HCT116 (cell line): ENCODE results near the gene GNAT2. TPM values are rescaled to one million over a fixed set of nuclear protein-coding genes. Genes with fewer than 3 reads are reported as not detected.

Experiments
- ATAC-seq: fragments of 200-7000 bp; cut with Tn5 transposase; 2 replicates; pipeline ENCODE4 v1.9.1; 2020; ENCODE audit warnings: mild to moderate bottlenecking, moderate library complexity
- BruUV-seq: library from RNA; stranded (reverse); fragments of 400-500 nt; replicated peaks from 2 replicates; lab custom pipeline; 2021; lab: Mats Ljungman, UMichigan
- CTCF ChIA-PET: fragments of 300-600 bp; sonication (Branson Sonifier 250); formaldehyde crosslinking; loops from one replicate; lab custom pipeline; 2021; ENCODE audit warnings: antibody characterized with exemption; lab: Charles Lee
- POLR2A ChIA-PET: fragments of 300-600, 350-600 bp; sonication (Branson Sonifier 250); formaldehyde crosslinking; loops from one replicate; lab custom pipeline; 2021; ENCODE audit warnings: antibody characterized with exemption; lab: Charles Lee
- RAD21 ChIA-PET, 2 experiments: fragments of 300-600 bp; sonication (Branson Sonifier 250); formaldehyde crosslinking; loops; one replicate each; lab custom pipeline; 2023; ENCODE audit warnings: low total read pairs in 2 of 2; ENCODE audit not compliant: uncharacterized antibody in 2 of 2, unreplicated experiment in 2 of 2, low non-redundant PET in 1 of 2; lab: Charles Lee
- DNase-seq: peaks from one replicate; pipeline ENCODE4 v3.0.0-alpha.2; 2010; ENCODE audit warnings: low read depth, low spot score
- H2AFZ ChIP-seq: fragments of 200-600 bp; shearing (Covaris generic), sonication (generic); 2 replicates; pipeline ENCODE4 v1.6.1; 2017; ENCODE audit warnings: low read depth, mixed run types, mixed read lengths, antibody characterized with exemption, low read length; ENCODE audit not compliant: poor library complexity, severe bottlenecking
- H3K27ac ChIP-seq: 2 replicates; pipeline ENCODE4 v1.5.1; 2012; ENCODE audit warnings: low read depth, low read length
- H3K27me3 ChIP-seq: fragments of 200-600 bp; sonication (generic); 2 replicates; pipeline ENCODE4 v1.6.1; 2016; ENCODE audit warnings: mixed run types, low read length, mixed read lengths; ENCODE audit not compliant: insufficient read depth
- H3K36me3 ChIP-seq, 2 experiments: fragments of 200-500 bp in 1 of 2; fragments of 200-600 bp in 1 of 2; sonication (Bioruptor generic) in 1 of 2; sonication (generic) in 1 of 2; 2 replicates each; pipeline versions ENCODE4 v1.5.1 to v1.6.1; 2014 to 2016; ENCODE audit warnings: low read length in 2 of 2, inconsistent platforms in 1 of 2, mixed read lengths in 1 of 2, mixed run types in 1 of 2; ENCODE audit not compliant: insufficient read depth in 2 of 2, control insufficient read depth in 1 of 2
- H3K4me1 ChIP-seq, 2 experiments: fragments of 200-600 bp in 1 of 2; sonication (generic) in 1 of 2; 2 replicates each; pipeline versions ENCODE4 v1.5.1 to v1.6.1; 2012 to 2017; ENCODE audit warnings: low read length in 2 of 2, inconsistent platforms in 1 of 2, mild to moderate bottlenecking in 1 of 2, mixed read lengths in 1 of 2, mixed run types in 1 of 2, moderate library complexity in 1 of 2; ENCODE audit not compliant: insufficient read depth in 2 of 2, control insufficient read depth in 1 of 2
- H3K4me2 ChIP-seq: fragments of 200-600 bp; sonication (generic); 2 replicates; pipeline ENCODE4 v1.6.1; 2017; ENCODE audit warnings: mixed run types, low read length, mixed read lengths
- H3K4me3 ChIP-seq, 2 experiments: fragments of 200-600 bp in 1 of 2; sonication (generic) in 1 of 2; replicated peaks in 1 of 2; 2 replicates each; pipeline ENCODE4 v1.5.1; 2011 to 2016; ENCODE audit warnings: low read length in 2 of 2, control low read depth in 1 of 2, low read depth in 1 of 2, mild to moderate bottlenecking in 1 of 2, mixed read lengths in 1 of 2, mixed run types in 1 of 2
- H3K79me2 ChIP-seq: fragments of 200-600 bp; sonication (generic); 2 replicates; pipeline ENCODE4 v1.6.1; 2017; ENCODE audit warnings: mild to moderate bottlenecking, mixed run types, low read length, moderate library complexity, mixed read lengths; ENCODE audit not compliant: insufficient read depth
- H3K9ac ChIP-seq: fragments of 200-600 bp; sonication (generic); 2 replicates; pipeline ENCODE4 v1.6.1; 2016; ENCODE audit warnings: low read length, mixed read lengths
- H3K9me2 ChIP-seq: fragments of 200-600 bp; sonication (generic), shearing (Covaris generic); 2 replicates; pipeline ENCODE4 v1.6.1; 2017; ENCODE audit warnings: mixed run types, mild to moderate bottlenecking, moderate library complexity; ENCODE audit not compliant: insufficient read depth
- H3K9me3 ChIP-seq, 2 experiments: fragments of 200-500 bp in 1 of 2; fragments of 200-600 bp in 1 of 2; sonication (Bioruptor generic) in 1 of 2; sonication (generic) in 1 of 2; 2 replicates each; pipeline ENCODE4 v1.6.1; 2014 to 2017; ENCODE audit warnings: low read length in 2 of 2, mixed read lengths in 2 of 2, inconsistent platforms in 1 of 2, low read depth in 1 of 2, mild to moderate bottlenecking in 1 of 2, mixed run types in 1 of 2, moderate library complexity in 1 of 2; ENCODE audit not compliant: control insufficient read depth in 1 of 2, insufficient read depth in 1 of 2
- H4K20me1 ChIP-seq: fragments of 200-600 bp; sonication (generic), shearing (Covaris generic); 2 replicates; pipeline ENCODE4 v1.6.1; 2017; ENCODE audit warnings: mixed run types, mild to moderate bottlenecking, moderate library complexity; ENCODE audit not compliant: insufficient read depth
- CBX3 ChIP-seq: IDR thresholded peaks from 2 replicates; pipeline ENCODE4 v1.6.1; 2012; ENCODE audit warnings: low read depth
- CEBPB ChIP-seq: IDR thresholded peaks from 2 replicates; pipeline ENCODE4 v1.6.1; 2012; ENCODE audit warnings: low read depth
- ELF1 ChIP-seq: IDR thresholded peaks from 2 replicates; pipeline ENCODE4 v1.6.1; 2012; ENCODE audit warnings: low read depth, borderline replicate concordance
- EZH2phosphoT487 ChIP-seq: fragments of 200-600 bp; IDR thresholded peaks from 2 replicates; pipeline ENCODE4 v1.6.1; 2018; ENCODE audit warnings: antibody characterized with exemption, borderline replicate concordance
- FOSL1 ChIP-seq: IDR thresholded peaks from 2 replicates; pipeline ENCODE4 v1.6.1; 2012; ENCODE audit warnings: low read depth
- JUND ChIP-seq: IDR thresholded peaks from 2 replicates; pipeline ENCODE4 v1.6.1; 2012
- POLR2AphosphoS5 ChIP-seq: IDR thresholded peaks from 2 replicates; pipeline ENCODE4 v1.6.1; 2011; ENCODE audit warnings: mild to moderate bottlenecking, low read depth, low read length, moderate library complexity
- SIN3A ChIP-seq: IDR thresholded peaks from 2 replicates; pipeline ENCODE4 v1.6.1; 2012; ENCODE audit warnings: low read depth
- SRF ChIP-seq: IDR thresholded peaks from 2 replicates; pipeline ENCODE4 v1.6.1; 2012; ENCODE audit warnings: low read depth
- TCF7L2 ChIP-seq: IDR thresholded peaks from 2 replicates; pipeline ENCODE4 v1.7.0; 2011; ENCODE audit warnings: borderline replicate concordance, inconsistent platforms; ENCODE audit not compliant: insufficient read depth, insufficient read length; ENCODE audit errors: extremely low read depth
- YY1 ChIP-seq: IDR thresholded peaks from 2 replicates; pipeline ENCODE4 v1.6.1; 2011; ENCODE audit warnings: low read length, low read depth, moderate library complexity, mild to moderate bottlenecking; ENCODE audit not compliant: insufficient replicate concordance; ENCODE audit errors: extremely low read depth
- ZBTB33 ChIP-seq: IDR thresholded peaks from 2 replicates; pipeline ENCODE4 v1.6.1; 2011; ENCODE audit warnings: mild to moderate bottlenecking, low read length, moderate library complexity; ENCODE audit not compliant: insufficient replicate concordance; ENCODE audit errors: extremely low read depth
- ZFX ChIP-seq: fragments of 450-650 bp; IDR thresholded peaks from 2 replicates; pipeline ENCODE4 v1.6.1; 2017
- ZNF274 ChIP-seq: fragments of 200-500 bp; sonication (Bioruptor generic); IDR thresholded peaks from 2 replicates; pipeline ENCODE4 v1.6.1; 2014; ENCODE audit warnings: mild to moderate bottlenecking, low read depth, low read length, inconsistent platforms
- intact Hi-C: fragments of 100-400 bp; cut with micrococcal nuclease; formaldehyde crosslinking; loops from 2 replicates; pipeline ENCODE4 v1.10.0; 2022
- total RNA-seq: library from RNA; stranded (reverse); gene quantifications from one replicate; pipeline ENCODE4 v1.2.1, GENCODE V29; 2021; ENCODE audit not compliant: unreplicated experiment
- TF ChIP-seq, protein P1 (sequence below): IDR thresholded peaks from 2 replicates; pipeline ENCODE4 v1.6.1; 2012; ENCODE audit warnings: low read depth
- TF ChIP-seq, protein P2 (sequence below): IDR thresholded peaks from 2 replicates; pipeline ENCODE4 v1.6.1; 2012

The GNAT2 gene
- total RNA-seq, 1 experiment from 2014 or later, result 0.76 TPM

DNA sequence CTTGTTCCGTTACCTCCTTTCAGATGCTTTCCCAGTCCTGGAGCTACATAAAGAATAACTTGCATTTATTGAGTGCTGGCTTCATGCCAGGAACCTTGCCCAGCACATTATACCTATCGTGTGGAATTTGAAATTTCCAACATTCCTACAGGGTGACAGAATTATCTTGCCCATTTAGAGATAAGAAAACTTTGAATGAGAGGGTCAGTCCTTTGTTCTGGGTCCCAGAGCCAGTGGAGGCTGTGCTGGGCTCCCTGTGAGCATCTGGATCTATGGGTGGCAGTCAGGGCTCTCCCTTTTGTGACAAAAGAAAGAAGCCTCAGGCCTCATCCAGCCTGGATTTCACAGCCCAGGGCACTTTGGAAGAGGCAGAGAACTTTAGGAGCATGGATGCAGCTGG is 39.7 kb upstream of the GNAT2 start (continued):
- no peak for TF ChIP-seq SRF

DNA sequence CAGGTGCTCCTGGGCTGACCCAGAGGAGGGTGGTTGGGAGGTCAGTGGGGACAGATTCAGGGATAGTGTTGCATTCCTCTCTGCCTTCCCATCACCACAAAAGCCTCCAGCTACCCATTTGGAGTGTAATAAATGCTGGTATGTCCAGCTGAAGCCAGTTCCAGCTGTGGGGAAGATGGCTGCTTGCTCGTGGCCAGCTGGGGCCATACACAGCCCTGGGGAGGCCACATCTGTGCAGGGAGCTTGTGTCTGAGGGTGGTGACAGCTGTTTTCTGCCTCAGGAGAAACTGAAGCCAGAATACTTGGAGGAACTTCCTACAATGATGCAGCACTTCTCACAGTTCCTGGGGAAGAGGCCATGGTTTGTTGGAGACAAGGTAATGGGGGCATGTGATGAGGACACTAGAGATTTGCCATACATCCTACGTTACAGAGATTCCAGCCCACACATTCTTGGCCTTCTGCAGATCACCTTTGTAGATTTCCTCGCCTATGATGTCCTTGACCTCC is 39.2 kb upstream of the GNAT2 start:
- no peaks in the 10 kb centered on the region for H4K20me1 ChIP-seq
- no peaks in the 10 kb centered on the region; a peak in 1 of 4 replicates for H3K36me3 ChIP-seq
- POLR2A ChIA-PET, result no interaction called here
- H3K79me2 ChIP-seq, result no peaks in the 10 kb centered on the region
- TF ChIP-seq JUND (no peak), ZFX (no peak), ELF1 (no peak), ZNF274 (no peak), YY1 (no peak), CBX3 (no peak), TCF7L2 (no peak), CEBPB (no peak), ZBTB33 (no peak), SIN3A (no peak), FOSL1 (no peak), EZH2phosphoT487 (no peak), POLR2AphosphoS5 (no peak)
- TF ChIP-seq, protein P1, sequence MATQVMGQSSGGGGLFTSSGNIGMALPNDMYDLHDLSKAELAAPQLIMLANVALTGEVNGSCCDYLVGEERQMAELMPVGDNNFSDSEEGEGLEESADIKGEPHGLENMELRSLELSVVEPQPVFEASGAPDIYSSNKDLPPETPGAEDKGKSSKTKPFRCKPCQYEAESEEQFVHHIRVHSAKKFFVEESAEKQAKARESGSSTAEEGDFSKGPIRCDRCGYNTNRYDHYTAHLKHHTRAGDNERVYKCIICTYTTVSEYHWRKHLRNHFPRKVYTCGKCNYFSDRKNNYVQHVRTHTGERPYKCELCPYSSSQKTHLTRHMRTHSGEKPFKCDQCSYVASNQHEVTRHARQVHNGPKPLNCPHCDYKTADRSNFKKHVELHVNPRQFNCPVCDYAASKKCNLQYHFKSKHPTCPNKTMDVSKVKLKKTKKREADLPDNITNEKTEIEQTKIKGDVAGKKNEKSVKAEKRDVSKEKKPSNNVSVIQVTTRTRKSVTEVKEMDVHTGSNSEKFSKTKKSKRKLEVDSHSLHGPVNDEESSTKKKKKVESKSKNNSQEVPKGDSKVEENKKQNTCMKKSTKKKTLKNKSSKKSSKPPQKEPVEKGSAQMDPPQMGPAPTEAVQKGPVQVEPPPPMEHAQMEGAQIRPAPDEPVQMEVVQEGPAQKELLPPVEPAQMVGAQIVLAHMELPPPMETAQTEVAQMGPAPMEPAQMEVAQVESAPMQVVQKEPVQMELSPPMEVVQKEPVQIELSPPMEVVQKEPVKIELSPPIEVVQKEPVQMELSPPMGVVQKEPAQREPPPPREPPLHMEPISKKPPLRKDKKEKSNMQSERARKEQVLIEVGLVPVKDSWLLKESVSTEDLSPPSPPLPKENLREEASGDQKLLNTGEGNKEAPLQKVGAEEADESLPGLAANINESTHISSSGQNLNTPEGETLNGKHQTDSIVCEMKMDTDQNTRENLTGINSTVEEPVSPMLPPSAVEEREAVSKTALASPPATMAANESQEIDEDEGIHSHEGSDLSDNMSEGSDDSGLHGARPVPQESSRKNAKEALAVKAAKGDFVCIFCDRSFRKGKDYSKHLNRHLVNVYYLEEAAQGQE, result no peak
- TF ChIP-seq, protein P2, sequence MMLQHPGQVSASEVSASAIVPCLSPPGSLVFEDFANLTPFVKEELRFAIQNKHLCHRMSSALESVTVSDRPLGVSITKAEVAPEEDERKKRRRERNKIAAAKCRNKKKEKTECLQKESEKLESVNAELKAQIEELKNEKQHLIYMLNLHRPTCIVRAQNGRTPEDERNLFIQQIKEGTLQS, result no peak
- TF ChIP-seq, all 23 proteins: peak for 0
- Histone ChIP-seq H3K27ac (no peak overlapping the region), H2AFZ (no peak overlapping the region), H3K9ac (no peak overlapping the region), H3K9me3 (no peaks in the 10 kb centered on the region), H3K4me3 (no peak overlapping the region), H3K4me1 (peaks cover 0 to 23% of the 10 kb centered on the region in 2 experiments; a peak in 3 of 4 replicates), H3K27me3 (no peaks in the 10 kb centered on the region), H3K9me2 (no peaks in the 10 kb centered on the region), H3K4me2 (no peak overlapping the region)
- ChIA-PET CTCF (interaction anchor here (2.9 kb wide), 1 partner anchor 19 kb away, joined by 11 read pairs; no protein-coding TSS in a partner anchor), RAD21 (no interaction called here)
- intact Hi-C loops, result no loop called here
- BruUV-seq, result no TSS peak
- no peak for ATAC-seq
- no peak for DNase-seq
